GM12878 (cell line): ENCODE results near the gene RIPOR3. TPM values are rescaled to one million over a fixed set of nuclear protein-coding genes. Genes with fewer than 3 reads are reported as not detected.

ENCODE experiments used
- ATAC-seq: fragments of 200-7000 bp; cut with Tn5 transposase; 3 replicates; pipeline ENCODE4 v1.9.1; 2020; ENCODE audit warnings: mild to moderate bottlenecking, moderate library complexity
- BruUV-seq: library from RNA; stranded (reverse); fragments of 400-500 nt; replicated peaks from 2 replicates; lab custom pipeline; 2021; lab: Mats Ljungman, UMichigan
- CTCF ChIA-PET: fragments of 300-600 bp; sonication (Branson Sonifier 250); formaldehyde crosslinking; extraction: SDS; loops from one replicate; lab custom pipeline; 2021; ENCODE audit warnings: inconsistent platforms; lab: Yijun Ruan, JAX
- POLR2A ChIA-PET: fragments of 350-600 bp; formaldehyde crosslinking; extraction: SDS; loops from one replicate; lab custom pipeline; 2021; ENCODE audit warnings: inconsistent platforms; lab: Charles Lee
- RAD21 ChIA-PET: fragments of 300-600 bp; sonication (Branson Sonifier 250); formaldehyde crosslinking; loops from one replicate; lab custom pipeline; 2023; ENCODE audit warnings: antibody characterized with exemption; ENCODE audit not compliant: unreplicated experiment; lab: Charles Lee
- SMC1A ChIA-PET: fragments of 300-600 bp; sonication (Branson Sonifier 250); formaldehyde crosslinking; loops from one replicate; lab custom pipeline; 2023; ENCODE audit not compliant: unreplicated experiment, uncharacterized antibody; lab: Charles Lee
- DNase-seq: peaks from one replicate; pipeline ENCODE4 v3.0.0-alpha.2; 2011; ENCODE audit warnings: low read depth, low spot score
- FAIRE-seq: peaks from 3 replicates; lab custom pipeline; 2011; peaks lifted over from hg19 to GRCh38; lab: Jason Lieb, UNC
- H2AFZ ChIP-seq: 2 replicates; pipeline ENCODE4 v1.6.0; 2011; ENCODE audit warnings: low read depth, low read length, control low read depth; ENCODE audit not compliant: control insufficient read depth
- H3K27ac ChIP-seq: 2 replicates; pipeline ENCODE4 v1.5.1; 2011; ENCODE audit warnings: control low read depth; ENCODE audit not compliant: control insufficient read depth, insufficient read depth
- H3K27me3 ChIP-seq, 2 experiments: replicated peaks in 1 of 2; 2 replicates each; pipeline versions ENCODE4 v1.6.0 to v1.6.1; 2011; ENCODE audit warnings: low read length in 1 of 2; ENCODE audit not compliant: control insufficient read depth in 2 of 2, insufficient read depth in 2 of 2
- H3K36me3 ChIP-seq, 2 experiments: 2 replicates each; pipeline ENCODE4 v1.5.1; 2011; ENCODE audit warnings: low read length in 1 of 2; ENCODE audit not compliant: control insufficient read depth in 2 of 2, insufficient read depth in 2 of 2
- H3K4me1 ChIP-seq: 2 replicates; pipeline ENCODE4 v1.6.1; 2011; ENCODE audit warnings: mild to moderate bottlenecking, low read length, moderate library complexity, mixed read lengths; ENCODE audit not compliant: control insufficient read depth, insufficient read depth
- H3K4me2 ChIP-seq: 2 replicates; pipeline ENCODE4 v1.6.0; 2011; ENCODE audit warnings: control low read depth; ENCODE audit not compliant: control insufficient read depth, insufficient read depth
- H3K4me3 ChIP-seq: fragments of 200-600 bp; sonication (generic); 2 replicates; pipeline ENCODE4 v1.5.1; 2016
- H3K79me2 ChIP-seq: 2 replicates; pipeline ENCODE4 v1.6.0; 2011; ENCODE audit warnings: low read length; ENCODE audit not compliant: control insufficient read depth, insufficient read depth
- H3K9ac ChIP-seq: 2 replicates; pipeline ENCODE4 v1.8.0; 2011; ENCODE audit warnings: low read length, control low read depth, mixed read lengths; ENCODE audit not compliant: control insufficient read depth, insufficient read depth
- H3K9me3 ChIP-seq: replicated peaks from 3 replicates; pipeline ENCODE4 v1.5.1; 2011; ENCODE audit warnings: mild to moderate bottlenecking, low read length; ENCODE audit not compliant: control insufficient read depth, insufficient read depth
- H4K20me1 ChIP-seq: 2 replicates; pipeline ENCODE4 v1.6.0; 2011; ENCODE audit not compliant: control insufficient read depth, insufficient read depth
- IRF5 ChIP-seq: fragments of 450-650 bp; IDR thresholded peaks from 2 replicates; pipeline ENCODE4 v1.6.1; 2017; ENCODE audit warnings: borderline replicate concordance
- NFXL1 ChIP-seq: fragments of 450-650 bp; IDR thresholded peaks from 2 replicates; pipeline ENCODE4 v1.6.1; 2017; ENCODE audit warnings: antibody characterized with exemption, mild to moderate bottlenecking, borderline replicate concordance
- WGBS: methylation state at CpG from one replicate; pipeline ENCODE4 v1.1.6; 2016; ENCODE audit warnings: low lambda C conversion rate; ENCODE audit not compliant: insufficient replicate concordance, insufficient coverage; ENCODE audit errors: missing lambda C conversion rate; 5-methylcytosine and 5-hydroxymethylcytosine counted together
- in situ Hi-C: fragments of 300-500 bp; cut with MboI; formaldehyde crosslinking; loops from 9 replicates; pipeline ENCODE4 v1.14.3; 2018; ENCODE audit warnings: mixed read lengths
- intact Hi-C: fragments of 100-400 bp; cut with micrococcal nuclease; formaldehyde crosslinking; loops from one replicate; pipeline ENCODE4 v1.14.2; 2022; ENCODE audit not compliant: unreplicated experiment
- polyA plus RNA-seq, 11 experiments: library from polyadenylated mRNA; depleted of rRNA in 4 of 11; unstranded in 6 of 11; stranded (reverse) in 5 of 11; fragments of >200 nt; fragmentation: Nextera tagmentation in 4 of 11; fragmentation: Illumina TruSeq in 1 of 11; extraction: Ambion mirVana in 4 of 11; extraction: Trizol in 1 of 11; gene quantifications; 1 replicate in 1 of 11; 2 replicates in 10 of 11; pipeline versions ENCODE4 v1.2.1 to v1.2.3, GENCODE V29; 2011 to 2016; ENCODE audit warnings: inconsistent platforms in 2 of 11, missing spikeins in 2 of 11, low read depth in 1 of 11
- total RNA-seq, 4 experiments: library from RNA; depleted of rRNA in 3 of 4; stranded (reverse); fragments of >200 nt in 3 of 4; fragmentation: Illumina TruSeq in 1 of 4; extraction: Trizol in 1 of 4; gene quantifications; 2 replicates each; pipeline versions ENCODE4 v1.2.1 to v1.2.3, GENCODE V29; 2013 to 2021

RIPOR3 gene
- total and polyA plus RNA-seq, 10 of the 15 experiments (the other 5 are each of a cell fraction or from before 2014, with no cell fraction given), result 0.04 to 0.55 (median 0.12) TPM; not detected in 6

DNA sequence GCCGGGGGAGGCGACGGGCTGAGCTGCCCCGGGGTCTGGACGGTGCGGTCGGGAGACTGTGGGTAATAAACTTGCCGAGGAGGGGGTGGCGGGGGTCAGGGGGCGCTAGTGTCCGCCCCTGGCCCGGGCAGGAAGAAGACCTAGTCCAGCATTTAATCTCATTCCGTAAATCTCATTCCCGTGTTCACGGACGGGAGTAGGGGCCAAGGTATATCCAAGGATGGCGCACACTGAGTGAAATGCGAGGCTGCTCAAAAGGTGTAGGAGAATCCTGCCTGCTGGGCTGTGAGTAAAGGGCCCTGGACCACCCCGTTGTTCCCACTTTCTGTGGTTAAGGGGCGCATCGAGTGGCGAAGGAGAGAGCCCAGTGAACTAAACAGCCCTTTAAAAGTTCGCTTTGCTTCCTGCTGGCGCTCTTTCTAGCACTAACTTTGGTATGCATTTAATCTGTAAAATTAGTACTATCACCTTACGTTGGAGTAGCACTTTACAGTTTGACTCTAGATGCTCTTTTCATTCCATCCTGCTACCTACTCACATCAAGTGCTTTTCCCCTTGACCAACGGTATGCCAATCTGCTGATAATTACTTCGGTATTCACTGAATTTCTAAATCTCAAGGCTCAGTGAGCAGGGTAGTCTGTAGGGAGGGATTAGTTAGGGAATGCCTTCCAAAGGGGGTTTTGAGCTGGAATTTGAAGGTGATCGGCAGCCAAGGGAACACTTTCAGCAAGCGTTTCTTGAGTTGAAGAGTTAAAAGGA is 40.8 kb upstream of the RIPOR3 start:
- no peak for TF ChIP-seq IRF5
- peak; percentile 71; the same call in 1 of the 2 replicates for TF ChIP-seq NFXL1
- TF ChIP-seq, all 136 proteins: peak for 1
- ATAC-seq, result no peak; the same call in 2 of the 3 replicates
- H3K4me2 ChIP-seq, result peak overlapping the region; percentile 96
- H3K36me3 ChIP-seq, result no peaks in the 10 kb centered on the region
- peak overlapping the region; percentile 92 for H2AFZ ChIP-seq
- peak overlapping the region; percentile 83 for H3K4me3 ChIP-seq
- H3K79me2 ChIP-seq, result peaks cover 6% of the 10 kb centered on the region
- ChIA-PET POLR2A (no interaction called here), RAD21 (no interaction called here), SMC1A (interaction anchor here (0.9 kb wide), 1 partner anchor 17 kb away, joined by 4 read pairs; no protein-coding TSS in a partner anchor), CTCF (interaction anchor here (0.9 to 3.3 kb wide), 3 partner anchors 18 to 63 kb away, joined by 3 to 21 read pairs (median 5); partner anchors contain the start of gene BCAS4)
- BruUV-seq, result TSS peak; percentile 59
- no peaks in the 10 kb centered on the region for H3K9me3 ChIP-seq
- peaks cover 5% of the 10 kb centered on the region; the same call in 1 of the 2 replicates for H3K4me1 ChIP-seq
- in situ Hi-C loops (no loop called here), intact Hi-C loops (loop anchor here (2.0 to 10.0 kb wide), 2 partner anchors 59 to 547 kb away; no protein-coding TSS in a partner anchor)
- H4K20me1 ChIP-seq, result no peaks in the 10 kb centered on the region
- 13% methylated on average over 20 of the region's 29 CpGs for WGBS
- no peak for FAIRE-seq
- DNase-seq, result no peak
- H3K27me3 ChIP-seq, result no peaks in the 10 kb centered on the region
- peak overlapping the region; percentile 71 for H3K9ac ChIP-seq
- H3K27ac ChIP-seq, result peak overlapping the region; percentile 39; the same call in 1 of the 2 replicates
